GM12892 (cell line): ENCODE data around the gene DGKB.

Experiments
- POLR2A ChIP-seq: IDR thresholded peaks from 2 replicates; pipeline ENCODE4 v1.6.1; 2011; ENCODE audit warnings: low read depth, low read length, control low read depth
- POLR2AphosphoS5 ChIP-seq: IDR thresholded peaks from 2 replicates; pipeline ENCODE4 v1.6.1; 2011; ENCODE audit warnings: low read depth, low read length, control low read depth
- TAF1 ChIP-seq: IDR thresholded peaks from 2 replicates; pipeline ENCODE4 v1.6.1; 2011; ENCODE audit warnings: low read depth, mild to moderate bottlenecking, control low read depth, low read length, borderline replicate concordance

DNA sequence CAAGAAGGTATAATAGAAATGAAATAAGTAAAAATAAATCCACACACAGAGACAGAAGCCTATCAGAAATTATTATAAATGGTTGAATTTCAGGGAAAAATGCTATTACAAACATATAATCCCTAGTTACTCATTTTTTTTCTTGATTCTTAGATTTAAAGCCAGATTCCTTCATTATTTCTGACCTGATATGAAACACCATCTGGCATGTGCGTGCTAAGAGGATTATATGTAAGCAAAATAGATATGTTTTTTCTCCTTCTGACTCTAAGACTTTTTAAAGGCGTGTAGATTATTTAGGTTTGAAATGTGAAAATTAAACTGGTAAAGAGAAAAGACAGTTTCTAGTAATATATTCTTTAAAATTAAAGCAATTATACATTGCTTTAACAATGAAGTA, 676.4 kb downstream of the DGKB start:
- TF ChIP-seq POLR2A (no peak), POLR2AphosphoS5 (no peak), TAF1 (no peak)
